Testis (tissue), 2 donors: ENCODE measurements around the gene ABCA4.

Source experiments
- CTCF ChIP-seq, 3 experiments: fragments of 450-650 bp in 2 of 3; fragments of 200-600 bp in 1 of 3; sonication (generic) in 1 of 3; IDR thresholded peaks; one replicate each; pipeline ENCODE4 v1.5.1; 2016 to 2019; ENCODE audit warnings: antibody characterized with exemption in 3 of 3, mild to moderate bottlenecking in 2 of 3, moderate library complexity in 1 of 3
- POLR2A ChIP-seq: fragments of 450-650 bp; IDR thresholded peaks from one replicate; pipeline ENCODE4 v1.6.1; 2017; ENCODE audit warnings: antibody characterized with exemption, mild to moderate bottlenecking, moderate library complexity

- no peak for TF ChIP-seq POLR2A
- no peak for TF ChIP-seq CTCF (IDR thresholded peaks at IDR 0.05)
Measured at GRCh38 chr1:94022471-94023189, 98.3 kb downstream of the ABCA4 start.
